ENCODE measurements around the gene MORC1. TPM values are rescaled to one million over a fixed set of nuclear protein-coding genes. Genes with fewer than 3 reads are reported as not detected.
"Not testable (repeated sequence)": the region's sequence is repeated elsewhere in the genome, so short reads cannot be mapped to it uniquely, and the experiment has no call there.

MORC1 gene
- total RNA-seq, 2 experiments from 2014 or later, result not detected

DNA sequence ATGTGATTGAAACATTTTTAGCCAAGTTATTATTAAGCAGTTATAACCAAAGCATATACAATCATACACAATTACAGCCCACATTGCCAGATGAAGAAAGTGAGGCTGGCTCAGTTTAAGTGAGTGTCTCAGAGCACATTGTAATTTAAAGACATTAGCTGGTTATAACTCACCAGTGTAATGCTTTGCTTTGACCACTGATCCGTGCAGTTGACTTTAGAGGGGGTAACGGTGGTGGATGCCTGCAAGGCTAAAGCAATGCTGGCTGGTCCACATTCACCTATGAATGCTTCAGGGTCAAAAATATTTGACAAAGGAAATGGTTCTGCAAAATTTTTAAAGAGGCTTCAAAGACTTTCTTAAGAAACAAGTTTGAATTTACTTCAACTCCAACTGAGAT lies 19.8 kb upstream of the MORC1 start:
- no peak for DNase-seq
- ChIA-PET POLR2A (no interaction called here), CTCF (no interaction called here)
- no peaks in the 10 kb centered on the region for H3K4me1 ChIP-seq (ENCODE audit: insufficient read depth, low read length)
- Mint-ChIP-seq H3K4me1 (ENCODE audit: low read depth) (no peaks in the 10 kb centered on the region), H3K9me3 (no peaks in the 10 kb centered on the region), H3K4me3 (no peak overlapping the region), H3K27ac (no peak overlapping the region), H3K36me3 (ENCODE audit: low read depth) (no peaks in the 10 kb centered on the region), H3K27me3 (peaks cover 4% of the 10 kb centered on the region)
- no peak for ATAC-seq (ENCODE audit: poor library complexity)
- no peak overlapping the region for H3K27ac ChIP-seq (ENCODE audit: low read depth in 1 of 2, low read length in 2 of 2)
- intact Hi-C loops (cut with DNase I, micrococcal nuclease), result no loop called here
- TF ChIP-seq, protein P1, sequence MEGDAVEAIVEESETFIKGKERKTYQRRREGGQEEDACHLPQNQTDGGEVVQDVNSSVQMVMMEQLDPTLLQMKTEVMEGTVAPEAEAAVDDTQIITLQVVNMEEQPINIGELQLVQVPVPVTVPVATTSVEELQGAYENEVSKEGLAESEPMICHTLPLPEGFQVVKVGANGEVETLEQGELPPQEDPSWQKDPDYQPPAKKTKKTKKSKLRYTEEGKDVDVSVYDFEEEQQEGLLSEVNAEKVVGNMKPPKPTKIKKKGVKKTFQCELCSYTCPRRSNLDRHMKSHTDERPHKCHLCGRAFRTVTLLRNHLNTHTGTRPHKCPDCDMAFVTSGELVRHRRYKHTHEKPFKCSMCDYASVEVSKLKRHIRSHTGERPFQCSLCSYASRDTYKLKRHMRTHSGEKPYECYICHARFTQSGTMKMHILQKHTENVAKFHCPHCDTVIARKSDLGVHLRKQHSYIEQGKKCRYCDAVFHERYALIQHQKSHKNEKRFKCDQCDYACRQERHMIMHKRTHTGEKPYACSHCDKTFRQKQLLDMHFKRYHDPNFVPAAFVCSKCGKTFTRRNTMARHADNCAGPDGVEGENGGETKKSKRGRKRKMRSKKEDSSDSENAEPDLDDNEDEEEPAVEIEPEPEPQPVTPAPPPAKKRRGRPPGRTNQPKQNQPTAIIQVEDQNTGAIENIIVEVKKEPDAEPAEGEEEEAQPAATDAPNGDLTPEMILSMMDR (IDR thresholded peaks at IDR 0.05), result no peak
- H3K27me3 ChIP-seq (ENCODE audit: control insufficient read depth in 1 of 2, insufficient read depth in 2 of 2, low read length in 2 of 2), result no peaks in the 10 kb centered on the region
- H3K4me3 ChIP-seq (ENCODE audit: low read length), result no peak overlapping the region
- H3K9me3 ChIP-seq (ENCODE audit: control insufficient read depth in 1 of 2, insufficient read depth in 1 of 2, low read length in 2 of 2), result no peaks in the 10 kb centered on the region
- no peaks in the 10 kb centered on the region for H3K36me3 ChIP-seq (ENCODE audit: insufficient read depth, low read length)

DNA sequence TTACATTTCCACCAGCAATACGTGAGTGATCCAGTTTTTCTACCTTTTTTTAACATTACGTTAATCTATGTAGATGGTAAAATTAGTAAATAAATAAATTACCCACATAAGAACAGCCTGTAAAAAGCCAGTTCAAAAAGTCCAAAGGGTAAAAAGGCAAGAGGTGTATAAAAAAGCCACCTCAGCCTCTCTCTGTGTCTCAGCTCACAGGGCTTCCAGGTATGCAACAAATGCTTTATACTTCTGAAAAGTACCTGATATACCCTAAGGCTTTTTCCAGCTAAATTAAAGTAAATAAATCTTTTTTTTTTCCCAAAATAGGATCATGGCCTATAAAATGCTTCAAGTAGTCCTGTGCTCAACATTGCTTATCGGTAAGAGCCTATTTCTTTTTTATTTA lies 18.6 kb upstream of the MORC1 start, which contains the start of gene C3orf85:
C3orf85 (plus strand) TSS at position 197 of the 400 bp plus-strand sequence; CDS start at position 326, 129 bp downstream.
- ATAC-seq (ENCODE audit: poor library complexity) (no peak), DNase-seq (no peak)
- H3K36me3 ChIP-seq (ENCODE audit: insufficient read depth, low read length), result no peaks in the 10 kb centered on the region
- POLR2A ChIA-PET, result no interaction called here
- Mint-ChIP-seq H3K4me3 (no peak within 1 kb of the TSS), H3K36me3 (ENCODE audit: low read depth) (no peaks in the 10 kb centered on the region), H3K4me1 (ENCODE audit: low read depth) (no peaks in the 10 kb centered on the region), H3K27me3 (no peaks in the 10 kb centered on the region), H3K9me3 (no peaks in the 10 kb centered on the region), H3K27ac (no peak within 1 kb of the TSS)
- intact Hi-C loops (cut with DNase I, micrococcal nuclease), result no loop called here
- no peak within 1 kb of the TSS for H3K27ac ChIP-seq (ENCODE audit: low read depth in 1 of 2, low read length in 2 of 2)
- no peaks in the 10 kb centered on the region for H3K4me1 ChIP-seq (ENCODE audit: insufficient read depth, low read length)
- no peak within 1 kb of the TSS for H3K4me3 ChIP-seq (ENCODE audit: low read length)
- no peaks in the 10 kb centered on the region for H3K27me3 ChIP-seq (ENCODE audit: control insufficient read depth in 1 of 2, insufficient read depth in 2 of 2, low read length in 2 of 2)
- TF ChIP-seq, protein P1 (IDR thresholded peaks at IDR 0.05), result no peak
- H3K9me3 ChIP-seq (ENCODE audit: control insufficient read depth in 1 of 2, insufficient read depth in 1 of 2, low read length in 2 of 2), result no peaks in the 10 kb centered on the region
- CTCF ChIA-PET, result no interaction called here

DNA sequence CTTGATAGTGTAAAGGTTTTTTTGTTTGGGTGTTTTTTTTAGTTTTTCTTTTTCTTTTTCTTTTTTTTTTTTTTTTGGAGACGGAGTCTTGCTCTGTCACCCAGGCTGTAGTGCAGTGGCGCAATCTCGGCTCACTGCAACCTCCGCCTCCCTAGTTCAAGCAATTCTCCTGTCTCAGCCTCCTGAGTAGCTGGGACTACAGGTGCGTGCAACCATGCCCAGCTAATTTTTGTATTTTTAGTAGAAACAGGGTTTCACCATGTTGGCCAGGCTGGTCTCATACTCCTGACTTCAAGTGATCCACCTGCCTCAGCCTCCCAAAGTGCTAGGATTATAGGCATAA lies 15.5 kb upstream of the MORC1 start:
- H3K9me3 ChIP-seq (ENCODE audit: control insufficient read depth in 1 of 2, insufficient read depth in 1 of 2, low read length in 2 of 2); H3K4me1 Mint-ChIP-seq (ENCODE audit: low read depth); H3K27ac ChIP-seq (ENCODE audit: low read depth in 1 of 2, low read length in 2 of 2); H3K4me3 ChIP-seq (ENCODE audit: low read length); H3K27me3 Mint-ChIP-seq; H3K27me3 ChIP-seq (ENCODE audit: control insufficient read depth in 1 of 2, insufficient read depth in 2 of 2, low read length in 2 of 2); H3K4me3 Mint-ChIP-seq; H3K36me3 ChIP-seq (ENCODE audit: insufficient read depth, low read length); ATAC-seq (ENCODE audit: poor library complexity); H3K9me3 Mint-ChIP-seq; H3K27ac Mint-ChIP-seq; DNase-seq; H3K36me3 Mint-ChIP-seq (ENCODE audit: low read depth); CTCF ChIA-PET; intact Hi-C loops (cut with DNase I, micrococcal nuclease); H3K4me1 ChIP-seq (ENCODE audit: insufficient read depth, low read length): not testable (repeated sequence)
- POLR2A ChIA-PET, result interaction anchor here (1.1 kb wide), 1 partner anchor 14 kb away, joined by 3 read pairs; no protein-coding TSS in a partner anchor

DNA sequence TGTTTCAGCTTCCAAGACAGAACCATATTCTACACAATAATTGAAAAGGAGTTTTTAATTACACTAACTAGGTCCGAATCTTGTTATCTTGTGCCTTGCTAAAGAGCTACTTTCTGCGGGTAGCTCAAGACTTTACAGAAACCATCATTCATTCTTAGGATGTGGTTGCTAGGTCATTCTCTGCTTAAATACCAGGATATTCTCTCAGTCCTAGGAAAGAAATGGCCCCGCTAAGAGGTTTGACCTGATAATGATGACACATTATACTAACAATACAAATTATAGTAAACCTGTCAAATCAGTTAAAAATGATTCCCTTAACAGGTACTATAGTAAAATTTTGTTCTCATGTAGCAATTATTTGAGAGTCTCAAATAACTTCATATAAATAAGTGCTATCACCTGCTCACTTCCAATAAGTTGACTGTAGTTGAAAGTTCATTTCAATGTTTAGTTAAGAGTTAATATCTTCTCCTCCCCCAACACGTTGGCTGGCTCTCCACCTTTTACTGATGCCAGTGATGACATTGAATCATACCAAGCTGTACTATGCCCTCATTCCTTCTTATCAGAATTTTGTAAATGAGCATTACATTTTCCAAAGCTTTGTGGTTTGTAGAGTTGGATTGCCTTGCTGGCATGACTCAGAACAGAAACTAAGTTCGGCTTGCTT lies 15.0 kb upstream of the MORC1 start:
- Histone ChIP-seq H3K27me3 (ENCODE audit: control insufficient read depth in 1 of 2, insufficient read depth in 2 of 2, low read length in 2 of 2) (no peaks in the 10 kb centered on the region), H3K4me3 (ENCODE audit: low read length) (no peak overlapping the region), H3K36me3 (ENCODE audit: insufficient read depth, low read length) (no peaks in the 10 kb centered on the region), H3K4me1 (ENCODE audit: insufficient read depth, low read length) (no peaks in the 10 kb centered on the region), H3K27ac (ENCODE audit: low read depth in 1 of 2, low read length in 2 of 2) (no peak overlapping the region), H3K9me3 (ENCODE audit: control insufficient read depth in 1 of 2, insufficient read depth in 1 of 2, low read length in 2 of 2) (no peaks in the 10 kb centered on the region)
- no peak for DNase-seq
- Mint-ChIP-seq H3K4me1 (ENCODE audit: low read depth) (no peaks in the 10 kb centered on the region), H3K27ac (no peak overlapping the region), H3K4me3 (no peak overlapping the region), H3K27me3 (no peaks in the 10 kb centered on the region), H3K9me3 (no peaks in the 10 kb centered on the region), H3K36me3 (ENCODE audit: low read depth) (no peaks in the 10 kb centered on the region)
- CTCF ChIA-PET, result no interaction called here
- POLR2A ChIA-PET, result interaction anchor here (1.1 kb wide), 1 partner anchor 14 kb away, joined by 3 read pairs; no protein-coding TSS in a partner anchor
- intact Hi-C loops (cut with DNase I, micrococcal nuclease), result no loop called here
- ATAC-seq (ENCODE audit: poor library complexity), result no peak
- TF ChIP-seq, protein P1 (IDR thresholded peaks at IDR 0.05), result no peak
